ENCODE measurements around the gene CCDC186. TPM values are rescaled to one million over a fixed set of nuclear protein-coding genes. Genes with fewer than 3 reads are reported as not detected.

Gene CCDC186
- total RNA-seq, 4 donors from 2014 or later: 43.3 to 49.7 (median 46.6) TPM

GRCh38 chr10:114212153-114212552 is 38.1 kb upstream of the CCDC186 start:
- Histone ChIP-seq H3K36me3 (no peaks in the 10 kb centered on the region), H3K9me3 (no peaks in the 10 kb centered on the region), H3K4me1 (no peaks in the 10 kb centered on the region), H3K27me3 (no peaks in the 10 kb centered on the region), H3K4me3 (replicated peaks in 1 of 3) (no peak overlapping the region), H3K27ac (no peak overlapping the region)
- no peak for DNase-seq
- WGBS, 2 donors: 87 to 91% methylated on average over 2 of the region's 2 CpGs
- intact Hi-C loops (cut with DNase I): no loop called here
- TF ChIP-seq CTCF (IDR thresholded peaks at IDR 0.05) (no peak), POLR2A (IDR thresholded peaks at IDR 0.05) (no peak)

GRCh38 chr10:114208351-114208750 is 34.3 kb upstream of the CCDC186 start:
- Histone ChIP-seq H3K36me3 (no peaks in the 10 kb centered on the region), H3K27ac (no peak overlapping the region), H3K4me1 (no peaks in the 10 kb centered on the region), H3K9me3 (no peaks in the 10 kb centered on the region), H3K4me3 (replicated peaks in 1 of 3) (no peak overlapping the region), H3K27me3 (no peaks in the 10 kb centered on the region)
- intact Hi-C loops (cut with DNase I): no loop called here
- no peak for DNase-seq
- WGBS, 2 donors: 94 to 99% methylated on average over 2 of the region's 2 CpGs
- no peak for TF ChIP-seq CTCF (IDR thresholded peaks at IDR 0.05)
- no peak for TF ChIP-seq POLR2A (IDR thresholded peaks at IDR 0.05)

- Histone ChIP-seq H3K4me3 (replicated peaks in 1 of 3) (no peak overlapping the region), H3K4me1 (no peaks in the 10 kb centered on the region), H3K27me3 (no peaks in the 10 kb centered on the region), H3K9me3 (no peaks in the 10 kb centered on the region), H3K36me3 (no peaks in the 10 kb centered on the region), H3K27ac (no peak overlapping the region)
- WGBS, 2 donors: 74 to 90% methylated on average over 1 of the region's 1 CpG
- TF ChIP-seq POLR2A (IDR thresholded peaks at IDR 0.05): no peak
- TF ChIP-seq CTCF (IDR thresholded peaks at IDR 0.05): no peak
- no peak for DNase-seq
- intact Hi-C loops (cut with DNase I): no loop called here
These were observed 33.3 kb upstream of the CCDC186 start for GRCh38 chr10:114207349-114207748.

DNA sequence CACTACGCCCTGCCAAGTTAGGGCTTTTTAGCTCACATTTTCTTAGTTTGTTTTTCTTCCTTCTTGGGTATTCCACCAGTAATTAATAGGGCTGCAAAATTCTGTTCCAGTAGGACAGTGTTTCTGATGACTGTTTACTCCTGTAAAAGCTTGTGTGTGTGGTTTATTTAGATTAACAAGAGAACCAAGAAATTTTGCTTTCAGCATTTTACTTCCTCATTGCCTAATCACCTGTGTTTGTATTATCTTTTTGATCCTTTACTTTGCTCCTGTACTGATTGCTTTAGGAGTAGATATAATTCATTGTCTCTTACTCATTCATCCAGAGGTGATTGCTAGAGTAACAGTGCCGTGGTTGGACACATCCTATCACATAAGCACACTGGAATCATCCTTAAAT is 32.9 kb upstream of the CCDC186 start:
- WGBS, 2 donors: 64 to 67% methylated on average over 2 of the region's 2 CpGs
- intact Hi-C loops (cut with DNase I): no loop called here

GRCh38 chr10:114202812-114203211 is 28.8 kb upstream of the CCDC186 start:
- Histone ChIP-seq H3K27me3 (no peaks in the 10 kb centered on the region), H3K36me3 (no peaks in the 10 kb centered on the region), H3K9me3 (no peaks in the 10 kb centered on the region), H3K4me3 (replicated peaks in 1 of 3) (no peak overlapping the region), H3K27ac (no peak overlapping the region), H3K4me1 (no peaks in the 10 kb centered on the region)
- no peak for DNase-seq
- no peak for TF ChIP-seq POLR2A (IDR thresholded peaks at IDR 0.05)
- TF ChIP-seq CTCF (IDR thresholded peaks at IDR 0.05): no peak
- WGBS, 2 donors: 60 to 70% methylated on average over 3 of the region's 3 CpGs
- intact Hi-C loops (cut with DNase I): no loop called here

More for the DNA sequence above, 32.9 kb upstream of the CCDC186 start:
- H3K36me3 ChIP-seq: no peaks in the 10 kb centered on the region
- no peaks in the 10 kb centered on the region for H3K27me3 ChIP-seq
- no peak overlapping the region for H3K4me3 ChIP-seq (replicated peaks in 1 of 3)
- H3K4me1 ChIP-seq: no peaks in the 10 kb centered on the region
- TF ChIP-seq CTCF (IDR thresholded peaks at IDR 0.05): no peak
- no peak for TF ChIP-seq POLR2A (IDR thresholded peaks at IDR 0.05)
- H3K27ac ChIP-seq: no peak overlapping the region
- DNase-seq: no peak
- H3K9me3 ChIP-seq: no peaks in the 10 kb centered on the region
